Measurements from ENCODE around the gene TREX2.

Gene TREX2

GRCh38 chrX:153445856-153446635 lies at the start of gene TREX2:
Gene TREX2 (minus strand): TSS chrX:153446056. CDS start chrX:153445430, 626 bp downstream.
- DNase-seq (ENCODE audit: low read depth in 2 of 2): no peak

GRCh38 chrX:153495362-153495751 lies 49.5 kb upstream of the TREX2 start:
- no peak for DNase-seq (ENCODE audit: low read depth in 2 of 2)

- no peak for DNase-seq (ENCODE audit: low read depth in 2 of 2)
Measured at GRCh38 chrX:153494541-153495361, 48.9 kb upstream of the TREX2 start, which contains the start of gene BGN. Gene BGN (plus strand): TSS chrX:153494980. CDS start chrX:153504632, 9,652 bp downstream.

- DNase-seq (ENCODE audit: low read depth in 2 of 2): no peak
Measured at GRCh38 chrX:153494061-153494460, 48.2 kb upstream of the TREX2 start.

GRCh38 chrX:153493085-153493484 lies 47.2 kb upstream of the TREX2 start:
- DNase-seq (ENCODE audit: low read depth in 2 of 2): no peak

- no peak for DNase-seq (ENCODE audit: low read depth in 2 of 2)
Measured at GRCh38 chrX:153492543-153492942, 46.7 kb upstream of the TREX2 start.

- DNase-seq (ENCODE audit: low read depth in 2 of 2): no peak
Measured at GRCh38 chrX:153491918-153492317, 46.1 kb upstream of the TREX2 start.

GRCh38 chrX:153491351-153491914 lies 45.6 kb upstream of the TREX2 start:
- no peak for DNase-seq (ENCODE audit: low read depth in 2 of 2)

GRCh38 chrX:153490217-153490930 lies 44.5 kb upstream of the TREX2 start:
- no peak for DNase-seq (ENCODE audit: low read depth in 2 of 2)

GRCh38 chrX:153488231-153488914 lies 42.5 kb upstream of the TREX2 start:
- no peak for DNase-seq (ENCODE audit: low read depth in 2 of 2)

- DNase-seq (ENCODE audit: low read depth in 2 of 2): no peak
Measured at GRCh38 chrX:153487590-153488071, 41.8 kb upstream of the TREX2 start.

- no peak for DNase-seq (ENCODE audit: low read depth in 2 of 2)
Measured at GRCh38 chrX:153486171-153486570, 40.3 kb upstream of the TREX2 start.

GRCh38 chrX:153485396-153486080 lies 39.7 kb upstream of the TREX2 start:
- no peak for DNase-seq (ENCODE audit: low read depth in 2 of 2)

GRCh38 chrX:153482376-153483015 lies 36.6 kb upstream of the TREX2 start:
- DNase-seq (ENCODE audit: low read depth in 2 of 2): no peak

- no peak for DNase-seq (ENCODE audit: low read depth in 2 of 2)
Measured at GRCh38 chrX:153481043-153481442, 35.2 kb upstream of the TREX2 start.

- DNase-seq (ENCODE audit: low read depth in 2 of 2): no peak
Measured at GRCh38 chrX:153478746-153479145, 32.9 kb upstream of the TREX2 start.

GRCh38 chrX:153477901-153478300 lies 32.0 kb upstream of the TREX2 start:
- no peak for DNase-seq (ENCODE audit: low read depth in 2 of 2)

GRCh38 chrX:153477364-153477857 lies 31.6 kb upstream of the TREX2 start:
- no peak for DNase-seq (ENCODE audit: low read depth in 2 of 2)

- DNase-seq (ENCODE audit: low read depth in 2 of 2): no peak
Measured at GRCh38 chrX:153476666-153477363, 31.0 kb upstream of the TREX2 start.

Data from stimulated activated CD4-positive, alpha-beta T cell treated with anti-CD3 and anti-CD28 coated beads, Interleukin-12 subunit alpha, Interleukin-12 subunit beta, amount 100 ng/mL, for 24 hours (primary cell).